ENCODE measurements around the gene PIP4K2C.
"Not testable (repeated sequence)": the region's sequence is repeated elsewhere in the genome, so short reads cannot be mapped to it uniquely, and the experiment has no call there.

DNA sequence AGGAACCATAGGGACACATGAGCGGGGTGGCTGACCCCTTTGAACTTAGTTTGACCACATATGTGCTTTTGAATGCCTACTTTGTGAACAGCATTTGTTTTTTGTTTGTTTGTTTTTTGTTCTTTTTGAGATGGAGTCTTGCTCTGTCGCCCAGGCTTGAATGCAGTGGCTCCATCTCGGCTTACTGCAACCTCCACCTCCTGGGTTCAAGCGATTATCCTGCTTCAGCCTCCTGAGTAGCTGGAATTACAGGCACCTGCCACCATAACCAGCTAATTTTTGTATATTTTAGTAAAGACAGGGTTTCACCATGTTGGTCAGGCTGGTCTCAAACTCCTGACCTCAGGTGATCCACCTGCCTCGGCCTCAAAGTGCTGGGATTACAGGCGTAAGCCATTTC, 27.4 kb downstream of the PIP4K2C start:
- TF ChIP-seq, protein P1, sequence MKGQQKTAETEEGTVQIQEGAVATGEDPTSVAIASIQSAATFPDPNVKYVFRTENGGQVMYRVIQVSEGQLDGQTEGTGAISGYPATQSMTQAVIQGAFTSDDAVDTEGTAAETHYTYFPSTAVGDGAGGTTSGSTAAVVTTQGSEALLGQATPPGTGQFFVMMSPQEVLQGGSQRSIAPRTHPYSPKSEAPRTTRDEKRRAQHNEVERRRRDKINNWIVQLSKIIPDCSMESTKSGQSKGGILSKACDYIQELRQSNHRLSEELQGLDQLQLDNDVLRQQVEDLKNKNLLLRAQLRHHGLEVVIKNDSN (IDR thresholded peaks at IDR 0.05; ENCODE audit: borderline replicate concordance, extremely low read length, insufficient read depth, low read depth, low read length), result not testable (repeated sequence)
- TF ChIP-seq, protein P2, sequence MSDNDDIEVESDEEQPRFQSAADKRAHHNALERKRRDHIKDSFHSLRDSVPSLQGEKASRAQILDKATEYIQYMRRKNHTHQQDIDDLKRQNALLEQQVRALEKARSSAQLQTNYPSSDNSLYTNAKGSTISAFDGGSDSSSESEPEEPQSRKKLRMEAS (IDR thresholded peaks at IDR 0.05; ENCODE audit: low read depth, low read length), result not testable (repeated sequence)
- TF ChIP-seq, protein P3, sequence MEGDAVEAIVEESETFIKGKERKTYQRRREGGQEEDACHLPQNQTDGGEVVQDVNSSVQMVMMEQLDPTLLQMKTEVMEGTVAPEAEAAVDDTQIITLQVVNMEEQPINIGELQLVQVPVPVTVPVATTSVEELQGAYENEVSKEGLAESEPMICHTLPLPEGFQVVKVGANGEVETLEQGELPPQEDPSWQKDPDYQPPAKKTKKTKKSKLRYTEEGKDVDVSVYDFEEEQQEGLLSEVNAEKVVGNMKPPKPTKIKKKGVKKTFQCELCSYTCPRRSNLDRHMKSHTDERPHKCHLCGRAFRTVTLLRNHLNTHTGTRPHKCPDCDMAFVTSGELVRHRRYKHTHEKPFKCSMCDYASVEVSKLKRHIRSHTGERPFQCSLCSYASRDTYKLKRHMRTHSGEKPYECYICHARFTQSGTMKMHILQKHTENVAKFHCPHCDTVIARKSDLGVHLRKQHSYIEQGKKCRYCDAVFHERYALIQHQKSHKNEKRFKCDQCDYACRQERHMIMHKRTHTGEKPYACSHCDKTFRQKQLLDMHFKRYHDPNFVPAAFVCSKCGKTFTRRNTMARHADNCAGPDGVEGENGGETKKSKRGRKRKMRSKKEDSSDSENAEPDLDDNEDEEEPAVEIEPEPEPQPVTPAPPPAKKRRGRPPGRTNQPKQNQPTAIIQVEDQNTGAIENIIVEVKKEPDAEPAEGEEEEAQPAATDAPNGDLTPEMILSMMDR (IDR thresholded peaks at IDR 0.05 in 2 of 3, conservative IDR thresholded peaks at IDR 0.05 in 1 of 3; ENCODE audit: control insufficient read depth in 2 of 3, extremely low read depth in 1 of 3, insufficient read depth in 1 of 3, low read depth in 3 of 3, low read length in 3 of 3), result not testable (repeated sequence)
- TF ChIP-seq, protein P4, sequence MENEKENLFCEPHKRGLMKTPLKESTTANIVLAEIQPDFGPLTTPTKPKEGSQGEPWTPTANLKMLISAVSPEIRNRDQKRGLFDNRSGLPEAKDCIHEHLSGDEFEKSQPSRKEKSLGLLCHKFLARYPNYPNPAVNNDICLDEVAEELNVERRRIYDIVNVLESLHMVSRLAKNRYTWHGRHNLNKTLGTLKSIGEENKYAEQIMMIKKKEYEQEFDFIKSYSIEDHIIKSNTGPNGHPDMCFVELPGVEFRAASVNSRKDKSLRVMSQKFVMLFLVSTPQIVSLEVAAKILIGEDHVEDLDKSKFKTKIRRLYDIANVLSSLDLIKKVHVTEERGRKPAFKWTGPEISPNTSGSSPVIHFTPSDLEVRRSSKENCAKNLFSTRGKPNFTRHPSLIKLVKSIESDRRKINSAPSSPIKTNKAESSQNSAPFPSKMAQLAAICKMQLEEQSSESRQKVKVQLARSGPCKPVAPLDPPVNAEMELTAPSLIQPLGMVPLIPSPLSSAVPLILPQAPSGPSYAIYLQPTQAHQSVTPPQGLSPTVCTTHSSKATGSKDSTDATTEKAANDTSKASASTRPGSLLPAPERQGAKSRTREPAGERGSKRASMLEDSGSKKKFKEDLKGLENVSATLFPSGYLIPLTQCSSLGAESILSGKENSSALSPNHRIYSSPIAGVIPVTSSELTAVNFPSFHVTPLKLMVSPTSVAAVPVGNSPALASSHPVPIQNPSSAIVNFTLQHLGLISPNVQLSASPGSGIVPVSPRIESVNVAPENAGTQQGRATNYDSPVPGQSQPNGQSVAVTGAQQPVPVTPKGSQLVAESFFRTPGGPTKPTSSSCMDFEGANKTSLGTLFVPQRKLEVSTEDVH (IDR thresholded peaks at IDR 0.05; ENCODE audit: low read depth, partially characterized antibody), result not testable (repeated sequence)
- not testable (repeated sequence) for TF ChIP-seq POLR2AphosphoS5 (IDR thresholded peaks at IDR 0.05; ENCODE audit: low read length); ZBED1 (IDR thresholded peaks at IDR 0.05; ENCODE audit: borderline replicate concordance); POLR2A (IDR thresholded peaks at IDR 0.05; ENCODE audit: low read depth, low read length); SIN3A (IDR thresholded peaks at IDR 0.05; ENCODE audit: low read depth, low read length)
